Body of pancreas (tissue), 4 donors: ENCODE measurements around the gene PKN3. TPM values are rescaled to one million over a fixed set of nuclear protein-coding genes. Genes with fewer than 3 reads are reported as not detected.

Experiments
- ATAC-seq: fragments of 150-250 bp; one replicate; pipeline ENCODE4 v1.9.1; 2016
- DNase-seq, 4 donors: peaks; one replicate each; pipeline ENCODE4 v3.0.0-alpha.2; 2019
- H3K27ac ChIP-seq, 4 donors: fragments of 200-600 bp; sonication (generic); 1 replicate in 3 of 4; 2 replicates in 1 of 4; pipeline versions ENCODE4 v1.5.1 to v1.6.1; 2016 to 2019; ENCODE audit warnings: mild to moderate bottlenecking in 1 of 4, mixed read lengths in 1 of 4, moderate library complexity in 1 of 4
- H3K27me3 ChIP-seq, 2 donors: fragments of 200-600 bp; sonication (generic); one replicate each; pipeline ENCODE4 v1.6.0; 2016; ENCODE audit warnings: mild to moderate bottlenecking in 1 of 2
- H3K36me3 ChIP-seq, 2 donors: fragments of 200-600 bp; sonication (generic); replicated peaks in 1 of 2; 2 replicates each; pipeline ENCODE4 v1.5.1; 2016; ENCODE audit warnings: low read depth in 2 of 2; ENCODE audit not compliant: insufficient read depth in 1 of 2
- H3K4me1 ChIP-seq: fragments of 200-600 bp; sonication (generic); one replicate; pipeline ENCODE4 v1.6.0; 2016
- H3K4me3 ChIP-seq, 2 donors: fragments of 200-600 bp; sonication (generic); 1 replicate in 1 of 2; 2 replicates in 1 of 2; pipeline ENCODE4 v1.5.1; 2016 to 2019
- H3K9me3 ChIP-seq, 3 donors: fragments of 200-600 bp; sonication (generic); 1 replicate in 2 of 3; 2 replicates in 1 of 3; pipeline ENCODE4 v1.5.1; 2016
- POLR2A ChIP-seq, 3 donors: fragments of 450-650 bp; IDR thresholded peaks; one replicate each; pipeline ENCODE4 v1.6.1; 2016; ENCODE audit warnings: antibody characterized with exemption in 3 of 3, mild to moderate bottlenecking in 2 of 3
- WGBS, 2 donors: methylation state at CpG; one replicate each; pipeline ENCODE4 v1.1.5; 2017; 5-methylcytosine and 5-hydroxymethylcytosine counted together
- intact Hi-C: fragments of 100-400 bp; cut with DNase I; formaldehyde crosslinking; loops from one replicate; pipeline ENCODE4 v1.15.1; 2023
- total RNA-seq, 2 donors: library from RNA; depleted of rRNA; stranded (reverse); fragments of >200 nt; gene quantifications; one replicate each; pipeline ENCODE4 v1.1.0, GENCODE V29; 2016
- TF ChIP-seq, protein P1 (sequence below), 7 experiments: fragments of 450-650 bp in 4 of 7; fragments of 200-600 bp in 3 of 7; sonication (generic) in 3 of 7; IDR thresholded peaks; one replicate each; pipeline ENCODE4 v1.5.1; 2016 to 2019; ENCODE audit warnings: antibody characterized with exemption in 7 of 7

Gene PKN3
- total RNA-seq, 2 donors from 2014 or later = 4.9 to 10.2 TPM

DNA sequence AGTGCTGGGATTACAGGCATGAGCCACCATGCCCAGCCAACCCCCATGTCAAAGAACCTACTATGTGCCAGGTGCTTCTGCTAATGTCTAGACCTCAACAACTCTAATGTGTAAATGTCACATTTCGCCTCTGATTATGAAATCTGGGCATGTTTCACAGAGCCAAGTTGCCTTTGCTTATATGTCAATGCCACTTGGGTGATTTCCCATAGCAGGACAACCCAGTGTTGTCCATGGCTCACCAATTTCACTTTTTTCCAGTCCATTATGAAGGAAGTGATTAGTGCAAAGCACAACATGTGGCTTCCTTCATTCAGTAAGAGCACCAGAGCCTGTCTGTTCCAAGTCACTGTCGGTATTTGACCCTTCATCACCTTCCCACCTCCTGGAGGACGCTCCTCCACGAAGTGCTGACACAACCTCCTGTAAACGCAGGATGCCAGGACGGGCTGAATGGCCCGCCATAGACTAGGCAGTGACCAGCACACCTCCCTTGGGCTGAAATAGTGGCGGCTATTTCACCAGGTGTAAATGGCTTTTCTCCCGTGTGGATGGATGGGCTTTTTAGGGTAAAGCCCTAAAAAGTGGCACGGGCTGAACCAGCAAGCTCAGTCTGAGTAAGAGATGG, 962 bp upstream of the PKN3 start:
- Histone ChIP-seq H3K36me3 (no peaks in the 10 kb centered on the region), H3K4me1 (peaks cover 21% of the 10 kb centered on the region), H3K9me3 (no peaks in the 10 kb centered on the region), H3K4me3 (no peak overlapping the region), H3K27me3 (no peaks in the 10 kb centered on the region), H3K27ac (peak overlapping the region in 3 of 4 donors; percentile 16 to 47 (median 32))
- intact Hi-C loops = no loop called here
- WGBS, 2 donors = 55 to 82% methylated on average over 4 to 10 of the region's 10 CpGs
- DNase-seq = peak in 3 of 4 donors; percentile 22 to 41 (median 26)
- ATAC-seq = no peak
- TF ChIP-seq, protein P1, sequence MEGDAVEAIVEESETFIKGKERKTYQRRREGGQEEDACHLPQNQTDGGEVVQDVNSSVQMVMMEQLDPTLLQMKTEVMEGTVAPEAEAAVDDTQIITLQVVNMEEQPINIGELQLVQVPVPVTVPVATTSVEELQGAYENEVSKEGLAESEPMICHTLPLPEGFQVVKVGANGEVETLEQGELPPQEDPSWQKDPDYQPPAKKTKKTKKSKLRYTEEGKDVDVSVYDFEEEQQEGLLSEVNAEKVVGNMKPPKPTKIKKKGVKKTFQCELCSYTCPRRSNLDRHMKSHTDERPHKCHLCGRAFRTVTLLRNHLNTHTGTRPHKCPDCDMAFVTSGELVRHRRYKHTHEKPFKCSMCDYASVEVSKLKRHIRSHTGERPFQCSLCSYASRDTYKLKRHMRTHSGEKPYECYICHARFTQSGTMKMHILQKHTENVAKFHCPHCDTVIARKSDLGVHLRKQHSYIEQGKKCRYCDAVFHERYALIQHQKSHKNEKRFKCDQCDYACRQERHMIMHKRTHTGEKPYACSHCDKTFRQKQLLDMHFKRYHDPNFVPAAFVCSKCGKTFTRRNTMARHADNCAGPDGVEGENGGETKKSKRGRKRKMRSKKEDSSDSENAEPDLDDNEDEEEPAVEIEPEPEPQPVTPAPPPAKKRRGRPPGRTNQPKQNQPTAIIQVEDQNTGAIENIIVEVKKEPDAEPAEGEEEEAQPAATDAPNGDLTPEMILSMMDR (IDR thresholded peaks at IDR 0.05) = no peak
- no peak for TF ChIP-seq POLR2A (IDR thresholded peaks at IDR 0.05)

DNA sequence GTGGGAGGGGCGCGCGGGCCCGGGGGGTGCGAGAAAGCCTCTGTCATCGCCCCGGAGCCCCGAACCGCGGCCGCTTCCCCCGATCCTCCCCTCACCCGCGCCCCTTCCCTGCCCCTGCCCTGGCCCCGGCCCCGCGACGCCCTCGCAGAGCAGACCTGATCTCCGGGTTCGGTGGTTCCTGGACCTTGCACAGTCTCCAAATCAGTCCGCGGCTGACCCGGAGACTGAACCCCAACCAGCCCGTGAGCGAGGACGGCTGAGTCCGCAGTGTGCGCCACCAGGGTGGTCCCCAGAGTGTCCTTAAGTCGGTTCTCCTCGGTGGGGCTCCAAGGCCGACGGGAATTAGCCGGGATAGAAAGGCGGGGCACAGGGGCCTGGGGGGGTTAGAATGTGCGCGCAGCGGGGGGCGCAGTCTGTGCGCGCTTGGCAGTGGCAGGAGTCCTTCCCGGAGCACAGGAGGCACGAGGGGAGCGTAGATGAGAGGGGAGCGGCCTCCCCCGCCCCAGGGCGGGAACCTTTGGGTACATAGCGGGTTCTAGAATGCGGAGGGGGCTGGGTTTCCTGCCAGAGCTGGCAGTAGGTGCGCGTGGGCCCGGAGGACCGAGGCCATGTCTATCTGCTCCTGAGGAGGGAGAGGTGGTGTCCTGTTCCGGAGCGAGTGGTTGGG, 779 bp downstream of the PKN3 start:
- DNase-seq = peak in 2 of 4 donors; percentile 43 to 44
- H3K4me1 ChIP-seq = peaks cover 21% of the 10 kb centered on the region
- 14 to 75% methylated on average over 8 to 46 of the region's 55 CpGs for WGBS, 2 donors
- TF ChIP-seq, protein P1 (IDR thresholded peaks at IDR 0.05) = no peak
- no peak for TF ChIP-seq POLR2A (IDR thresholded peaks at IDR 0.05)
- peak; percentile 31 for ATAC-seq
- no peaks in the 10 kb centered on the region for H3K27me3 ChIP-seq
- H3K9me3 ChIP-seq = no peaks in the 10 kb centered on the region
- intact Hi-C loops = no loop called here
- H3K4me3 ChIP-seq = peak overlapping the region; percentile 29 to 71
- peak overlapping the region; percentile 33 to 84 (median 68) for H3K27ac ChIP-seq
- H3K36me3 ChIP-seq = no peaks in the 10 kb centered on the region

DNA sequence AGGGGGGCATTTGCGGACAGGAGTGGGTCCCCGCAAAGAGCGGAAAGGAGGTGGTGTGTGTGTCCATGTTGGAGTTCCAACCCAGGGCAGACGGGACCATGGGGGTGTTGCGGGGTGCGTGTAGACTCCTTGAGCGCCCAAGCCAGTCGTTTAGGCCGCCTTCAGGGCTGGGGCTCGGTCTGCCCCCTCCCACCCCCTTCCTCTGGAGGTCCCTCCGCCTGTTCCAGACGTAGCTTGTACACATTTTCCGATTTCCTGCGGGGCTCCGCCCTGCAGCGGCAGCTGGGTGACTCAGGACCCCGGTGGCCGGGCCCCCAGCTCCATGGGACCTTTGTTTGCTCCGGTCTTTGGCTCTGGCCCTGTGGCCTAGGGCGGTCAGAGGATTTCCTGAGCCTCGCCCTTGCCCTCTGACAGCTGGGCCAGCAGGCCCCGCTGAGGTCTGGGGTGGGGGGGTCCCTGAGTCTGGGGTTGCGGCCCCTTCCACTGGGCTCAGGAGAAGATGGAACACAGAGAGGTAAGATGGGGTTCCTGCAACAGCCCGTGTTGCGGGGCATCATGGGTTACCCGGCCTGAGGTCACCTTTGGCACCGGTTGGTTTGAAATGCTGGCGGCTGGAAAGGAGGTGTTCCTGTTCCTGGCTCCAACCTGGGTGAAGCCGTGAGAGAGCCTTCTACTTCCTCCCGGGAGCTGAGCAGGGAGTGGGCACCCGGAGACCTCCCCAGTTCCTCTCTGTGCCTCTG, 1.5 kb downstream of the PKN3 start:
- peak in 1 of 3 donors; percentile 23 for TF ChIP-seq POLR2A (IDR thresholded peaks at IDR 0.05)
- TF ChIP-seq, protein P1 (IDR thresholded peaks at IDR 0.05) = no peak
- ATAC-seq = peak; percentile 10
- Histone ChIP-seq H3K27me3 (no peaks in the 10 kb centered on the region), H3K4me1 (peaks cover 21% of the 10 kb centered on the region), H3K27ac (peak overlapping the region; percentile 33 to 84 (median 68)), H3K9me3 (no peaks in the 10 kb centered on the region), H3K36me3 (no peaks in the 10 kb centered on the region), H3K4me3 (no peak overlapping the region)
- DNase-seq = peak in 3 of 4 donors; percentile 31 to 59 (median 50)
- intact Hi-C loops = no loop called here
- WGBS, 2 donors = 79 to 88% methylated on average over 5 to 27 of the region's 31 CpGs

DNA sequence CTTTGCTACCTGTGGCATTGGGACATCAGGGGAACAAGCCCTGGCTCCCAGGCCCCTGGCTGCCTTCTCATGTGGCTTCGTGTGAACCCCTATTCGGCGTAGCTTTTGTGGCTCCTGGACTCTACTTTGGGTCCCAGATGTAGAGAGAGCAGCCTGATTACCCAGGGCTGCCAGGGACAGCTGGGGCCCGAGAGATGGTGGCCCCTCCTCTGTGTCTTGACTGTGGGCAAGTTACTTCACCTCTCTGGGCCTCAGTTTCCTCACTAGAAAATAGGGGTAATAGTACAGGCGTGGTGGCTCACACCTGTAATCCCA, 2.0 kb downstream of the PKN3 start:
- Histone ChIP-seq H3K27ac (peak overlapping the region in 3 of 4 donors; percentile 15 to 84 (median 72)), H3K27me3 (no peaks in the 10 kb centered on the region), H3K9me3 (no peaks in the 10 kb centered on the region), H3K36me3 (no peaks in the 10 kb centered on the region), H3K4me1 (peaks cover 21% of the 10 kb centered on the region), H3K4me3 (no peak overlapping the region)
- WGBS, 2 donors = 92 to 98% methylated on average over 5 of the region's 5 CpGs
- TF ChIP-seq, protein P1 (IDR thresholded peaks at IDR 0.05) = no peak
- no peak for TF ChIP-seq POLR2A (IDR thresholded peaks at IDR 0.05)
- intact Hi-C loops = no loop called here
- ATAC-seq = no peak
- DNase-seq = no peak
